ENCODE measurements around the gene CRPPA.

DNA sequence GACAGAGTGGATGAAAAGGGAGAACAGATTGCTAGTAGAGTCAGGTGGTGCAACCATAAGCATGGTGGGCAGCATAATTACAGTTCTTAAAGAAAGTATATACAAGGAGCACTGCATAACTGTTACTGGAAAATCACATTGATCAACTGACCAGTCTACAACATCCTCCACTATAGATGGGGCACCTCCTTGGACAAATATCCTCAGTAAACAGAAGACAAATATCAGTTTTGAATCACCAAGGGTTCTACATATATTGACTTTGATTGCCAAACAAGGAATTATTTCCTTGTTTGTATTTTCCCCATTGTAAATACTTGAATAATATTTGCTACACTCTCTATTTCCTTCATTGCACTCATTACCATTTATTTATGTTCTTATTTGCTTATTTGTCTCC, 17.6 kb upstream of the CRPPA start:
- TF ChIP-seq, protein P1, sequence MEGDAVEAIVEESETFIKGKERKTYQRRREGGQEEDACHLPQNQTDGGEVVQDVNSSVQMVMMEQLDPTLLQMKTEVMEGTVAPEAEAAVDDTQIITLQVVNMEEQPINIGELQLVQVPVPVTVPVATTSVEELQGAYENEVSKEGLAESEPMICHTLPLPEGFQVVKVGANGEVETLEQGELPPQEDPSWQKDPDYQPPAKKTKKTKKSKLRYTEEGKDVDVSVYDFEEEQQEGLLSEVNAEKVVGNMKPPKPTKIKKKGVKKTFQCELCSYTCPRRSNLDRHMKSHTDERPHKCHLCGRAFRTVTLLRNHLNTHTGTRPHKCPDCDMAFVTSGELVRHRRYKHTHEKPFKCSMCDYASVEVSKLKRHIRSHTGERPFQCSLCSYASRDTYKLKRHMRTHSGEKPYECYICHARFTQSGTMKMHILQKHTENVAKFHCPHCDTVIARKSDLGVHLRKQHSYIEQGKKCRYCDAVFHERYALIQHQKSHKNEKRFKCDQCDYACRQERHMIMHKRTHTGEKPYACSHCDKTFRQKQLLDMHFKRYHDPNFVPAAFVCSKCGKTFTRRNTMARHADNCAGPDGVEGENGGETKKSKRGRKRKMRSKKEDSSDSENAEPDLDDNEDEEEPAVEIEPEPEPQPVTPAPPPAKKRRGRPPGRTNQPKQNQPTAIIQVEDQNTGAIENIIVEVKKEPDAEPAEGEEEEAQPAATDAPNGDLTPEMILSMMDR (IDR thresholded peaks at IDR 0.05): no peak
- no peak for TF ChIP-seq EZH2 (IDR thresholded peaks at IDR 0.05; ENCODE audit: borderline replicate concordance, insufficient read depth, low read depth, low read length, poor library complexity, severe bottlenecking)
